B cell (primary cell): ENCODE data around the gene CYP4F11. TPM values are rescaled to one million over a fixed set of nuclear protein-coding genes. Genes with fewer than 3 reads are reported as not detected.

Experiments
- ATAC-seq: fragments of 200-7000 bp; cut with Tn5 transposase; one replicate; pipeline ENCODE4 v1.10.0; 2021; ENCODE audit warnings: low read depth, mild to moderate bottlenecking, moderate number of reproducible peaks, moderate library complexity
- CTCF ChIA-PET: fragments of 350-600 bp; sonication (Branson Sonifier 250); formaldehyde crosslinking; loops from one replicate; lab custom pipeline; 2021; ENCODE audit warnings: antibody characterized with exemption, inconsistent platforms; lab: Charles Lee
- POLR2A ChIA-PET: fragments of 350-600 bp; sonication (Branson Sonifier 250); formaldehyde crosslinking; loops from one replicate; lab custom pipeline; 2021; ENCODE audit warnings: antibody characterized with exemption; lab: Charles Lee
- DNase-seq: peaks from one replicate; pipeline ENCODE4 v3.0.0; 2013
- H2AFZ ChIP-seq: 2 replicates; pipeline ENCODE4 v1.6.1; 2012; ENCODE audit warnings: mild to moderate bottlenecking, low read depth, low read length; ENCODE audit not compliant: insufficient read depth, poor library complexity, severe bottlenecking
- H3K27ac ChIP-seq, 2 donors: 1 replicate in 1 of 2; 2 replicates in 1 of 2; pipeline ENCODE4 v1.5.1; 2012 to 2013; ENCODE audit warnings: low read length in 2 of 2, mild to moderate bottlenecking in 2 of 2, moderate library complexity in 1 of 2
- H3K27me3 ChIP-seq, 4 experiments: fragments of 200-600 bp in 1 of 4; sonication (generic) in 1 of 4; replicated peaks in 1 of 4; 1 replicate in 2 of 4; 2 replicates in 2 of 4; pipeline versions ENCODE4 v1.6.1 to v1.7.0; 2013 to 2016; ENCODE audit warnings: low read length in 3 of 4, mild to moderate bottlenecking in 2 of 4, mixed read lengths in 1 of 4, moderate library complexity in 1 of 4; ENCODE audit not compliant: insufficient read depth in 4 of 4, control insufficient read depth in 3 of 4; ENCODE audit errors: control extremely low read depth in 1 of 4
- H3K36me3 ChIP-seq, 2 experiments: replicated peaks in 1 of 2; 1 replicate in 1 of 2; 2 replicates in 1 of 2; pipeline versions ENCODE4 v1.6.1 to v1.7.1; 2013; ENCODE audit warnings: low read length in 1 of 2; ENCODE audit not compliant: insufficient read depth in 2 of 2, control insufficient read depth in 1 of 2; ENCODE audit errors: control extremely low read depth in 1 of 2, extremely low read depth in 1 of 2
- H3K4me1 ChIP-seq, 2 donors: fragments of 200-600 bp in 1 of 2; sonication (generic) in 1 of 2; 1 replicate in 1 of 2; 2 replicates in 1 of 2; pipeline versions ENCODE4 v1.5.1 to v1.6.1; 2013 to 2017; ENCODE audit warnings: low read length in 2 of 2; ENCODE audit not compliant: control insufficient read depth in 2 of 2, insufficient read depth in 2 of 2
- H3K4me2 ChIP-seq: replicated peaks from 2 replicates; pipeline ENCODE3; 2012; ENCODE audit warnings: mild to moderate bottlenecking, low read depth, low read length; ENCODE audit not compliant: poor library complexity, severe bottlenecking
- H3K4me3 ChIP-seq, 5 experiments: fragments of 200-600 bp in 1 of 5; sonication (generic) in 1 of 5; 1 replicate in 3 of 5; 2 replicates in 2 of 5; pipeline versions ENCODE4 v1.5.1 to v1.7.0; 2011 to 2016; ENCODE audit warnings: low read length in 4 of 5, mild to moderate bottlenecking in 4 of 5, low read depth in 2 of 5, control low read depth in 1 of 5, moderate library complexity in 1 of 5; ENCODE audit not compliant: insufficient read depth in 1 of 5; ENCODE audit errors: control extremely low read depth in 1 of 5, extremely low read depth in 1 of 5
- H3K79me2 ChIP-seq: fragments of 200-600 bp; sonication (generic); one replicate; pipeline ENCODE4 v1.6.0; 2016; ENCODE audit warnings: low read length; ENCODE audit not compliant: control insufficient read depth, insufficient read depth
- H3K9ac ChIP-seq: fragments of 200-600 bp; sonication (generic); 2 replicates; pipeline ENCODE4 v1.6.1; 2017; ENCODE audit warnings: mild to moderate bottlenecking, low read length, moderate library complexity
- H3K9me3 ChIP-seq, 3 donors: one replicate each; pipeline versions ENCODE4 v1.6.1 to v1.7.1; 2013; ENCODE audit warnings: low read length in 2 of 3; ENCODE audit not compliant: control insufficient read depth in 2 of 3, insufficient read depth in 1 of 3; ENCODE audit errors: control extremely low read depth in 1 of 3
- H4K20me1 ChIP-seq: 2 replicates; pipeline ENCODE4 v1.6.0; 2012; ENCODE audit warnings: mild to moderate bottlenecking, low read length; ENCODE audit not compliant: insufficient read depth, control insufficient read depth, poor library complexity, severe bottlenecking
- H3K27ac Mint-ChIP-seq: one replicate; pipeline ENCODE4 v1.8.0; 2021; ENCODE audit warnings: mixed read lengths
- H3K27me3 Mint-ChIP-seq: one replicate; pipeline ENCODE4 v1.8.0; 2021; ENCODE audit warnings: mixed read lengths
- H3K4me1 Mint-ChIP-seq: one replicate; pipeline ENCODE4 v1.8.0; 2021; ENCODE audit warnings: mixed read lengths
- H3K4me3 Mint-ChIP-seq: one replicate; pipeline ENCODE4 v1.8.0; 2021; ENCODE audit warnings: mixed read lengths
- H3K9me3 Mint-ChIP-seq: one replicate; pipeline ENCODE4 v1.8.0; 2022; ENCODE audit warnings: mixed read lengths; ENCODE audit not compliant: insufficient read depth
- EZH2 ChIP-seq: IDR thresholded peaks from 2 replicates; pipeline ENCODE4 v1.6.1; 2012; ENCODE audit warnings: borderline replicate concordance, low read depth, mild to moderate bottlenecking, moderate library complexity, low read length; ENCODE audit not compliant: insufficient read depth, poor library complexity, severe bottlenecking
- WGBS: methylation state at CpG from one replicate; pipeline ENCODE4 v1.1.5; 2013; ENCODE audit warnings: missing lambda C conversion rate; ENCODE audit not compliant: insufficient coverage; 5-methylcytosine and 5-hydroxymethylcytosine counted together
- intact Hi-C: fragments of 100-400 bp; cut with micrococcal nuclease; formaldehyde crosslinking; loops from one replicate; pipeline ENCODE4 v1.10.0; 2022
- polyA plus RNA-seq: library from polyadenylated mRNA; depleted of rRNA; stranded (reverse); fragments of >200 nt; gene quantifications from 2 replicates; pipeline ENCODE4 v1.2.3, GENCODE V29; 2012
- total RNA-seq, 2 donors: library from RNA; stranded (reverse); fragments of 120-200 nt in 1 of 2; gene quantifications; 1 replicate in 1 of 2; 2 replicates in 1 of 2; pipeline versions ENCODE4 v1.2.3 to v1.2.4, GENCODE V29; 2013 to 2022
- TF ChIP-seq, protein P1 (sequence below): fragments of 200-600 bp; IDR thresholded peaks from one replicate; pipeline ENCODE4 v1.8.0; 2022; ENCODE audit warnings: antibody characterized with exemption, mild to moderate bottlenecking

The CYP4F11 gene
- total and polyA plus RNA-seq, 2 donors (not counting 1 experiment from before 2014, with no cell fraction given): not detected

DNA sequence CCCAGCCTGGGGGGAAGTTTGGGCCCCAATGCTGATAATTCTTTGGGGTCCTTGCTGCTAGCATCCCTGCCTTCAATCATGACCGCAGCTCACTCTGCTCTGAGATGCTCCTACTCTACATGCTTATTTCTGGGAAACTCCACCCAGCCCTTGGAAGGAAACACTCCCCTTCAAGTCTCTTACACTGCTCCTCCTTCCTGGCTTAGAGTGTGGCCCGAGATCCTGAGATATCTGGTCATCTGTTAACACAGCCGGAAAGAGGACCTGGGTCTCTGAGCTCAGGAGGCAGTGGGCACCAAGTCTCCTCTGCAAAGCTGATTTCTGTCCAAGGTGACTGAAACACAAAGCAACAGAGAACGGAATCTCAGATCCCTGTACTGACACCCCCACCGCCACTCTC, 69.5 kb downstream of the CYP4F11 start:
- Histone ChIP-seq H3K4me3 (no peak overlapping the region), H3K27ac (no peak overlapping the region), H3K4me1 (no peaks in the 10 kb centered on the region), H3K9ac (no peak overlapping the region), H4K20me1 (no peaks in the 10 kb centered on the region), H3K9me3 (no peaks in the 10 kb centered on the region), H3K27me3 (peaks cover 0 to 3% (median 0%) of the 10 kb centered on the region in 4 experiments), H3K36me3 (no peaks in the 10 kb centered on the region), H3K79me2 (no peaks in the 10 kb centered on the region), H2AFZ (no peak overlapping the region), H3K4me2 (no peak overlapping the region)
- no peaks in the 10 kb centered on the region for H3K9me3 Mint-ChIP-seq
- DNase-seq (no peak), ATAC-seq (no peak)
- TF ChIP-seq, protein P1, sequence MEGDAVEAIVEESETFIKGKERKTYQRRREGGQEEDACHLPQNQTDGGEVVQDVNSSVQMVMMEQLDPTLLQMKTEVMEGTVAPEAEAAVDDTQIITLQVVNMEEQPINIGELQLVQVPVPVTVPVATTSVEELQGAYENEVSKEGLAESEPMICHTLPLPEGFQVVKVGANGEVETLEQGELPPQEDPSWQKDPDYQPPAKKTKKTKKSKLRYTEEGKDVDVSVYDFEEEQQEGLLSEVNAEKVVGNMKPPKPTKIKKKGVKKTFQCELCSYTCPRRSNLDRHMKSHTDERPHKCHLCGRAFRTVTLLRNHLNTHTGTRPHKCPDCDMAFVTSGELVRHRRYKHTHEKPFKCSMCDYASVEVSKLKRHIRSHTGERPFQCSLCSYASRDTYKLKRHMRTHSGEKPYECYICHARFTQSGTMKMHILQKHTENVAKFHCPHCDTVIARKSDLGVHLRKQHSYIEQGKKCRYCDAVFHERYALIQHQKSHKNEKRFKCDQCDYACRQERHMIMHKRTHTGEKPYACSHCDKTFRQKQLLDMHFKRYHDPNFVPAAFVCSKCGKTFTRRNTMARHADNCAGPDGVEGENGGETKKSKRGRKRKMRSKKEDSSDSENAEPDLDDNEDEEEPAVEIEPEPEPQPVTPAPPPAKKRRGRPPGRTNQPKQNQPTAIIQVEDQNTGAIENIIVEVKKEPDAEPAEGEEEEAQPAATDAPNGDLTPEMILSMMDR: no peak
- TF ChIP-seq EZH2: no peak
- H3K4me3 Mint-ChIP-seq: no peak overlapping the region
- H3K27ac Mint-ChIP-seq: no peak overlapping the region
- no peaks in the 10 kb centered on the region for H3K4me1 Mint-ChIP-seq
- POLR2A ChIA-PET: no interaction called here
- WGBS: 84% methylated on average over 5 of the region's 5 CpGs
- intact Hi-C loops: no loop called here
- CTCF ChIA-PET: no interaction called here
- peaks cover 24% of the 10 kb centered on the region for H3K27me3 Mint-ChIP-seq

DNA sequence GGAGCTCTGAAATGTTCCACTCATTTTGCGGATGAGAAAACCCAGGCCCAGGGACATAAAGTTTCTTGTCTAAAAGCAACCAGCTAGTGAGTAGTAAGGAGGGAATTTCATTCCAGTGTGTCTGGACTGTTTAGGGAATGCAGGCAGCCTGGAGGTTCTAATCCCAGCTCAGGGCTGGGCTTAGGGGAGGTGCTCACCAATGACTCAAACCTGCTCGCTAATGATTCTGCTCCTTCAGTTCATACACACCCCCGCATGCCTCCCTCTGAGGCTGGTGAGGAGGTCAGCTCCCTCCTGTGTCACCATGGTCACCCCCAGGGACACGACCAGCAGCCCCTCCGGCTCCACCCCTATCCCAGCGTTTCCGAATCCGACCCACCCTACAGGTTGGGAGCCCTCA, 71.1 kb downstream of the CYP4F11 start:
- no peak for ATAC-seq
- no peak for DNase-seq
- H3K4me1 ChIP-seq: no peaks in the 10 kb centered on the region
- no peak overlapping the region for H3K27ac ChIP-seq
- Mint-ChIP-seq H3K27me3 (peaks cover 20% of the 10 kb centered on the region), H3K9me3 (no peaks in the 10 kb centered on the region), H3K27ac (no peak overlapping the region), H3K4me3 (no peak overlapping the region), H3K4me1 (no peaks in the 10 kb centered on the region)
- H3K9me3 ChIP-seq: no peaks in the 10 kb centered on the region
- CTCF ChIA-PET: no interaction called here
- H4K20me1 ChIP-seq: no peaks in the 10 kb centered on the region
- WGBS: 93% methylated on average over 7 of the region's 8 CpGs
- no peak for TF ChIP-seq EZH2
- TF ChIP-seq, protein P1: no peak
- H3K9ac ChIP-seq: no peak overlapping the region
- H3K79me2 ChIP-seq: no peaks in the 10 kb centered on the region
- H3K4me3 ChIP-seq: no peak overlapping the region
- intact Hi-C loops: no loop called here
- no peaks in the 10 kb centered on the region for H3K36me3 ChIP-seq
- H3K4me2 ChIP-seq: no peak overlapping the region
- POLR2A ChIA-PET: no interaction called here
- H2AFZ ChIP-seq: no peak overlapping the region
- H3K27me3 ChIP-seq: peaks cover 0 to 3% (median 0%) of the 10 kb centered on the region in 4 experiments
